Gastrocnemius medialis (tissue), 4 donors: ENCODE data around the gene CD300E.

ENCODE experiments used
- CTCF ChIP-seq, 5 experiments: fragments of 450-650 bp in 3 of 5; fragments of 200-600 bp in 2 of 5; sonication (generic) in 2 of 5; IDR thresholded peaks in 4 of 5; conservative IDR thresholded peaks in 1 of 5; 1 replicate in 4 of 5; 2 replicates in 1 of 5; pipeline ENCODE4 v1.5.1; 2016 to 2019; ENCODE audit warnings: antibody characterized with exemption in 5 of 5, mild to moderate bottlenecking in 3 of 5, moderate library complexity in 3 of 5
- POLR2A ChIP-seq, 2 donors: fragments of 450-650 bp; IDR thresholded peaks; one replicate each; pipeline ENCODE4 v1.6.1; 2017; ENCODE audit warnings: antibody characterized with exemption in 2 of 2, mild to moderate bottlenecking in 2 of 2, moderate library complexity in 2 of 2

- TF ChIP-seq CTCF (IDR thresholded peaks at IDR 0.05 in 4 of 5, conservative IDR thresholded peaks at IDR 0.05 in 1 of 5) (no peak), POLR2A (IDR thresholded peaks at IDR 0.05) (no peak)
These were observed 26.4 kb upstream of the CD300E start for GRCh38 chr17:74649909-74650308.
